ENCODE results near the gene TBX3.

TBX3 gene

GRCh38 chr12:114668151-114668885 is 15.7 kb downstream of the TBX3 start:
- DNase-seq: peak; percentile 81

GRCh38 chr12:114667669-114668150 is 16.3 kb downstream of the TBX3 start:
- DNase-seq: no peak

GRCh38 chr12:114666746-114667668 is 17.0 kb downstream of the TBX3 start:
- DNase-seq: no peak

GRCh38 chr12:114665411-114666260 is 18.3 kb downstream of the TBX3 start:
- DNase-seq: no peak

GRCh38 chr12:114664651-114665320 is 19.2 kb downstream of the TBX3 start:
- DNase-seq: no peak

- peak; percentile 86 for DNase-seq
These were observed 21.3 kb downstream of the TBX3 start for GRCh38 chr12:114662512-114663177.

GRCh38 chr12:114661245-114661644 is 22.7 kb downstream of the TBX3 start:
- no peak for DNase-seq

- no peak for DNase-seq
These were observed 24.9 kb downstream of the TBX3 start for GRCh38 chr12:114659084-114659483.

GRCh38 chr12:114658002-114658441 is 26.0 kb downstream of the TBX3 start:
- no peak for DNase-seq

GRCh38 chr12:114657597-114657920 is 26.4 kb downstream of the TBX3 start:
- no peak for DNase-seq

GRCh38 chr12:114656906-114657596 is 26.9 kb downstream of the TBX3 start:
- no peak for DNase-seq

- no peak for DNase-seq
These were observed 27.8 kb downstream of the TBX3 start for GRCh38 chr12:114655934-114656749.

GRCh38 chr12:114649585-114649984 is 34.4 kb downstream of the TBX3 start:
- DNase-seq: no peak

GRCh38 chr12:114648711-114649110 is 35.3 kb downstream of the TBX3 start:
- DNase-seq: no peak

GRCh38 chr12:114638790-114639435 is 45.1 kb downstream of the TBX3 start:
- DNase-seq: no peak

- peak; percentile 12 for DNase-seq
These were observed 47.1 kb downstream of the TBX3 start for GRCh38 chr12:114636723-114637480.

GRCh38 chr12:114631242-114631641 is 52.7 kb downstream of the TBX3 start:
- no peak for DNase-seq

GRCh38 chr12:114628199-114628598 is 55.8 kb downstream of the TBX3 start:
- no peak for DNase-seq

- DNase-seq: no peak
These were observed 56.6 kb downstream of the TBX3 start for GRCh38 chr12:114627393-114627792.

Data from fibroblast of skin of scalp (primary cell).